Glutamatergic neuron (in vitro differentiated cells): Measurements from ENCODE around the gene CYP2W1. TPM values are rescaled to one million over a fixed set of nuclear protein-coding genes. Genes with fewer than 3 reads are reported as not detected.

Experiments used
- DNase-seq: peaks from one replicate; pipeline ENCODE4 v3.0.0; 2022
- H3K27ac Mint-ChIP-seq: one replicate; pipeline ENCODE4 v1.8.0; 2020; ENCODE audit warnings: mild to moderate bottlenecking, mixed read lengths, inconsistent platforms; ENCODE audit not compliant: unreplicated experiment
- H3K27me3 Mint-ChIP-seq: one replicate; pipeline ENCODE4 v1.8.0; 2020; ENCODE audit warnings: mild to moderate bottlenecking, moderate library complexity, mixed read lengths, inconsistent platforms; ENCODE audit not compliant: unreplicated experiment
- H3K36me3 Mint-ChIP-seq: one replicate; pipeline ENCODE4 v1.8.0; 2020; ENCODE audit warnings: mild to moderate bottlenecking, mixed read lengths, inconsistent platforms; ENCODE audit not compliant: unreplicated experiment
- H3K4me1 Mint-ChIP-seq: one replicate; pipeline ENCODE4 v1.8.0; 2020; ENCODE audit warnings: mild to moderate bottlenecking, low read depth, mixed read lengths, inconsistent platforms; ENCODE audit not compliant: unreplicated experiment
- H3K4me3 Mint-ChIP-seq: one replicate; pipeline ENCODE4 v1.8.0; 2020; ENCODE audit warnings: mild to moderate bottlenecking, mixed read lengths, inconsistent platforms; ENCODE audit not compliant: unreplicated experiment
- H3K9me3 Mint-ChIP-seq: one replicate; pipeline ENCODE4 v1.8.0; 2020; ENCODE audit warnings: mild to moderate bottlenecking, moderate library complexity, mixed read lengths, inconsistent platforms; ENCODE audit not compliant: unreplicated experiment
- CTCF ChIP-seq: fragments of 200-600 bp; sonication (generic); IDR thresholded peaks from one replicate; pipeline ENCODE4 v1.5.0; 2021; ENCODE audit not compliant: partially characterized antibody, unreplicated experiment
- total RNA-seq: library from RNA; stranded (reverse); fragmentation: NEBNext Ultra II Directional; extraction: Animal tissue kit (Norgen Biotek cat#: 25700); gene quantifications from one replicate; pipeline ENCODE4 v1.2.1, GENCODE V29; 2021; ENCODE audit not compliant: unreplicated experiment

CYP2W1 gene
- total RNA-seq, 1 donor from 2014 or later = 1.3 TPM

GRCh38 chr7:985915-986741 is 3.1 kb downstream of the CYP2W1 start:
- TF ChIP-seq CTCF = no peak
- no peak for DNase-seq
- H3K4me3 Mint-ChIP-seq = no peak overlapping the region
- no peaks in the 10 kb centered on the region for H3K36me3 Mint-ChIP-seq
- H3K9me3 Mint-ChIP-seq = peaks cover 11% of the 10 kb centered on the region
- H3K27ac Mint-ChIP-seq = no peak overlapping the region
- peaks cover 15% of the 10 kb centered on the region for H3K27me3 Mint-ChIP-seq
- H3K4me1 Mint-ChIP-seq = no peaks in the 10 kb centered on the region

- no peak overlapping the region for H3K27ac Mint-ChIP-seq
- no peak for DNase-seq
- H3K4me3 Mint-ChIP-seq = no peak overlapping the region
- peaks cover 11% of the 10 kb centered on the region for H3K27me3 Mint-ChIP-seq
- no peak for TF ChIP-seq CTCF
- H3K36me3 Mint-ChIP-seq = no peaks in the 10 kb centered on the region
- peaks cover 7% of the 10 kb centered on the region for H3K9me3 Mint-ChIP-seq
- peaks cover 2% of the 10 kb centered on the region for H3K4me1 Mint-ChIP-seq
Observed at GRCh38 chr7:986766-987751, 4.1 kb downstream of the CYP2W1 start.

- no peak for TF ChIP-seq CTCF
- Mint-ChIP-seq H3K4me3 (no peak overlapping the region), H3K36me3 (no peaks in the 10 kb centered on the region), H3K27ac (no peak overlapping the region), H3K27me3 (peaks cover 7% of the 10 kb centered on the region), H3K9me3 (peaks cover 4% of the 10 kb centered on the region), H3K4me1 (peaks cover 2% of the 10 kb centered on the region)
- DNase-seq = no peak
Observed at GRCh38 chr7:987909-988308, 4.9 kb downstream of the CYP2W1 start.

- no peak for TF ChIP-seq CTCF
- DNase-seq = no peak
- Mint-ChIP-seq H3K4me3 (no peak overlapping the region), H3K9me3 (peaks cover 4% of the 10 kb centered on the region), H3K4me1 (peaks cover 2% of the 10 kb centered on the region), H3K36me3 (no peaks in the 10 kb centered on the region), H3K27ac (no peak overlapping the region), H3K27me3 (peaks cover 7% of the 10 kb centered on the region)
Observed at GRCh38 chr7:988426-988911, 5.5 kb downstream of the CYP2W1 start.
